Uterus (tissue), 4 donors: Measurements from ENCODE around the gene THOC5. TPM values are rescaled to one million over a fixed set of nuclear protein-coding genes. Genes with fewer than 3 reads are reported as not detected.
"Not testable (repeated sequence)": the region's sequence is repeated elsewhere in the genome, so short reads cannot be mapped to it uniquely, and the experiment has no call there.

Experiments used
- DNase-seq, 2 donors: peaks; one replicate each; pipeline ENCODE4 v3.0.0-alpha.2; 2019 to 2020
- H3K27ac ChIP-seq, 2 donors: fragments of 200-600 bp; sonication (generic); 1 replicate in 1 of 2; 2 replicates in 1 of 2; pipeline ENCODE4 v1.5.1; 2016 to 2018
- H3K27me3 ChIP-seq, 2 donors: fragments of 200-600 bp; sonication (generic); one replicate each; pipeline ENCODE4 v1.5.1; 2018 to 2019; ENCODE audit warnings: control low read depth in 1 of 2
- H3K36me3 ChIP-seq, 2 donors: fragments of 200-600 bp; sonication (generic); one replicate each; pipeline ENCODE4 v1.5.1; 2019; ENCODE audit warnings: control low read depth in 1 of 2
- H3K4me1 ChIP-seq, 2 donors: fragments of 200-600 bp; sonication (generic); one replicate each; pipeline ENCODE4 v1.5.1; 2018 to 2019; ENCODE audit warnings: control low read depth in 1 of 2
- H3K4me3 ChIP-seq, 2 donors: fragments of 200-600 bp; sonication (generic); 1 replicate in 1 of 2; 2 replicates in 1 of 2; pipeline ENCODE4 v1.5.1; 2018 to 2019; ENCODE audit warnings: mild to moderate bottlenecking in 1 of 2
- H3K9me3 ChIP-seq, 2 donors: fragments of 200-600 bp; sonication (generic); one replicate each; pipeline ENCODE4 v1.5.1; 2019; ENCODE audit warnings: control low read depth in 1 of 2
- CTCF ChIP-seq, 4 experiments: fragments of 200-600 bp in 2 of 4; fragments of 450-650 bp in 2 of 4; sonication (generic) in 2 of 4; IDR thresholded peaks; one replicate each; pipeline ENCODE4 v1.5.1; 2016 to 2019; ENCODE audit warnings: antibody characterized with exemption in 4 of 4, mild to moderate bottlenecking in 2 of 4, moderate library complexity in 1 of 4
- POLR2A ChIP-seq, 2 donors: fragments of 450-650 bp; IDR thresholded peaks; one replicate each; pipeline ENCODE4 v1.6.1; 2016; ENCODE audit warnings: antibody characterized with exemption in 2 of 2, mild to moderate bottlenecking in 1 of 2, moderate library complexity in 1 of 2
- intact Hi-C: fragments of 100-400 bp; cut with DNase I; formaldehyde crosslinking; loops from one replicate; pipeline ENCODE4 v1.15.1; 2023; ENCODE audit warnings: low total_unique reads
- total RNA-seq, 4 donors: library from RNA; depleted of rRNA in 3 of 4; stranded (reverse); fragments of >200 nt in 3 of 4; gene quantifications; one replicate each; pipeline versions ENCODE4 v1.1.0 to v1.2.4, GENCODE V29; 2014 to 2023
- donor health status: DM: yes; HTN: yes; CAD: no.

THOC5 gene
- total RNA-seq, 4 donors from 2014 or later: 8.5 to 59.1 (median 48.7) TPM

- no peak for DNase-seq
- Histone ChIP-seq H3K27me3 (no peaks in the 10 kb centered on the region), H3K36me3 (no peaks in the 10 kb centered on the region), H3K4me3 (no peak overlapping the region), H3K9me3 (no peaks in the 10 kb centered on the region), H3K27ac (no peak overlapping the region), H3K4me1 (no peaks in the 10 kb centered on the region)
- intact Hi-C loops: no loop called here
- TF ChIP-seq CTCF (IDR thresholded peaks at IDR 0.05) (no peak), POLR2A (IDR thresholded peaks at IDR 0.05) (no peak)
Measured at GRCh38 chr22:29587938-29588699, 34.6 kb upstream of the THOC5 start.

DNA sequence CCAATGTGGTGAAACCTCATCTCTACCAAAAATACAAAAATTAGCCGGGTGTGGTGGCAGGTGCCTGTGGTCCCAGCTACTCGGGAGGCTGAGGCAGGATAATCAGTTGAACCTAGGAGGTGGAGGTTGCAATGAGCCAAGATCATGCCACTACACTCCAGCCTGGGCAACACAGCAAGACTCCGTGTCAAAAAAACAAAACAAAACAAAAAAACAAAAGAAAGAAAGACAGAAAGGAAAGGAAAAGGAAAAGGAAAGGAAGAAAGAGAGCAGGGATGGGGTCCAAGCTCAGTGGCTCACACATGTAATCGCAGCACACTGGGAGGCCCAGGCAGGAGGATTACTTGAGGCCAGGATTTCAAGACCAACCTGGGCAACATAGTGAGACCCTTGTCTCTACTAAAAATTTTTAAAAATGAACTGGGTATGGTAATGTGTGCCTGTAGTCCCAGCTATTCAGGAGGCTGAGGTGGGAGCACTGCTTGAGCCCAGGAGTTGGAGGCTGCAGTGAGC lies 32.7 kb upstream of the THOC5 start:
- H3K27me3 ChIP-seq, DNase-seq, intact Hi-C loops, H3K4me3 ChIP-seq, H3K9me3 ChIP-seq, H3K36me3 ChIP-seq, H3K27ac ChIP-seq, H3K4me1 ChIP-seq: not testable (repeated sequence)

DNA sequence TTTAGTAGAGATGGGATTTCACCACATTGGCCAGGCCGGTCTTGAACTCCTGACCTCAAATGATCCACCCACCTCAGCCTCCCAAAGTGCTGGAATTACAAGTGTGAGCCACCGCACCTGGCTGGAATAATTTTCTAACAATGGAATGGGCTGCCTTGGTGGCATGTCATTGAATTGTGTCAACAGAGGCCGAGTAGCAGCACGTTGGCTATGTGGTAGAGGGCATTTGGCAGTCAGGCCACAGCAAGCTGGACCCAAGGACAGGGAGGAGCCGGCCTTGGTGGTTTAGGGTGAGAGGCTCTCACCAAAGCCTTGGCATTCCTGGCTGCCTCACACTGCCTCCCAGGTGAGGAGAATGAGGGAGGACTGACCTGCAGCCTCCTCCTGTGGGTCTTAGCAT lies 31.4 kb upstream of the THOC5 start:
- no peaks in the 10 kb centered on the region for H3K9me3 ChIP-seq
- intact Hi-C loops: no loop called here
- H3K27me3 ChIP-seq: no peaks in the 10 kb centered on the region
- no peak for TF ChIP-seq POLR2A (IDR thresholded peaks at IDR 0.05)
- TF ChIP-seq CTCF (IDR thresholded peaks at IDR 0.05): no peak
- no peaks in the 10 kb centered on the region for H3K4me1 ChIP-seq
- no peak for DNase-seq
- no peaks in the 10 kb centered on the region for H3K36me3 ChIP-seq
- no peak overlapping the region for H3K4me3 ChIP-seq
- no peak overlapping the region for H3K27ac ChIP-seq

DNA sequence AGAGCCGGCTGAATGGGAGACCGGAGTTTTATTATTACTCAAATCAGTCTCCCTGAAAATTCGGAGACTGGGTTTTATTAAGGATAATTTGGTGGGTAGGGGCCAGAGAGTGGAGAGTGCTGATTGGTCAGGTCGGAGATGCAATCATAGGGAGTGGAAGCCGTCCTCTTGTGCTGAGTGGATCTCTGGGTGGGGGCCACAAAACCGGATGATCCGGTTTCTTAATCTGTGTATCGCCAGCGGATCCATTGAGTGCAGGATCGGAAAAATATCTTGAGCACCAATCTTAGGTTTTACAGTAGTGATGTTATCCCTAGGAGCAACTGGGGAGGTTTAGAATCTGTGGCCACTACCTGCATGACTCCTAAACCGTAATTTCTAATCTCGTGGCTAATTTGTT lies 28.2 kb upstream of the THOC5 start:
- no peak for DNase-seq
- Histone ChIP-seq H3K9me3 (no peaks in the 10 kb centered on the region), H3K27me3 (no peaks in the 10 kb centered on the region), H3K4me1 (no peaks in the 10 kb centered on the region), H3K4me3 (no peak overlapping the region), H3K27ac (no peak overlapping the region), H3K36me3 (no peaks in the 10 kb centered on the region)
- intact Hi-C loops: no loop called here
- TF ChIP-seq POLR2A (IDR thresholded peaks at IDR 0.05) (no peak), CTCF (IDR thresholded peaks at IDR 0.05) (no peak)

GRCh38 chr22:29580200-29580810 lies 26.7 kb upstream of the THOC5 start:
- intact Hi-C loops: no loop called here
- H3K4me1 ChIP-seq: no peaks in the 10 kb centered on the region
- DNase-seq: no peak
- H3K4me3 ChIP-seq: peak overlapping the region; percentile 37 to 51
- TF ChIP-seq CTCF (IDR thresholded peaks at IDR 0.05): no peak
- TF ChIP-seq POLR2A (IDR thresholded peaks at IDR 0.05): no peak
- H3K27ac ChIP-seq: peak overlapping the region; percentile 3 to 61
- H3K27me3 ChIP-seq: no peaks in the 10 kb centered on the region
- H3K36me3 ChIP-seq: no peaks in the 10 kb centered on the region
- H3K9me3 ChIP-seq: no peaks in the 10 kb centered on the region
